ENCODE results near the gene TMEM217. TPM values are rescaled to one million over a fixed set of nuclear protein-coding genes. Genes with fewer than 3 reads are reported as not detected.

The TMEM217 gene
- total RNA-seq, 1 donor from 2014 or later, result not detected

DNA sequence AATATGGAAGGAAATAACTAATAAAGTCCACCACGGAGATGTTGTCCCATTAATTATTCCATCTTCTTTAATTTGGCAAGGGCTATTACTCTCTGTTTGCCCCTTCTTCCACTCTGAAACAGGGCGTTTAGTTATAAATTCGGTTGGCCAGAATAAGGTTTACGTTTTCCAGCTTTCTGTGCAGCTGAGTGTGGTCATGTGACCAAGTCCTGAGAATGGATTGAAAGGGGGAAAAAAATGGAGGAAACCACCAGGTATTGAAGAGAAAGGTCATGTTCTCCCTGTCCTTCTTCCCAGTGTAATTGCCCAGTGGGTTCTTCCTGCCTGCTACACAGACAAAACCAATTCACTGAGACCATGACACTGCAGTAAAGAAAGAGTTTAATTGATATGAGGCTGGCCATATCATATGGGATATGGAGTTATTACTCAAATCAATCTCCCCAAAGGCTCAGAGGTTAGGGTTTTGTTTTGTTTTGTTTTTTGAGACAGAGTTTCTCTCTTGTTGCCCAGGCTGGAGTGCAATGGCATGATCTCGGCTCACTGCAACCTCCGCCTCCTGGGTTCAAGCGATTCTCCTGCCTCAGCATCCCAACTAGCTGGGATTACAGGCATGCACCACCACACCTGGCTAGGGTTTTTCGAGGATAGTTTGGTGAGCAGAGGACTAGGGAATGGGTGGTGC lies 14.7 kb downstream of the TMEM217 start:
- Mint-ChIP-seq H3K36me3 (ENCODE audit: unreplicated experiment) (no peaks in the 10 kb centered on the region), H3K27me3 (ENCODE audit: unreplicated experiment) (peaks cover 3% of the 10 kb centered on the region), H3K4me3 (ENCODE audit: unreplicated experiment) (no peak overlapping the region), H3K4me1 (ENCODE audit: low read depth, unreplicated experiment) (no peaks in the 10 kb centered on the region), H3K27ac (ENCODE audit: unreplicated experiment) (no peak overlapping the region), H3K9me3 (ENCODE audit: unreplicated experiment) (peaks cover under 1% of the 10 kb centered on the region)
- TF ChIP-seq, protein P1, sequence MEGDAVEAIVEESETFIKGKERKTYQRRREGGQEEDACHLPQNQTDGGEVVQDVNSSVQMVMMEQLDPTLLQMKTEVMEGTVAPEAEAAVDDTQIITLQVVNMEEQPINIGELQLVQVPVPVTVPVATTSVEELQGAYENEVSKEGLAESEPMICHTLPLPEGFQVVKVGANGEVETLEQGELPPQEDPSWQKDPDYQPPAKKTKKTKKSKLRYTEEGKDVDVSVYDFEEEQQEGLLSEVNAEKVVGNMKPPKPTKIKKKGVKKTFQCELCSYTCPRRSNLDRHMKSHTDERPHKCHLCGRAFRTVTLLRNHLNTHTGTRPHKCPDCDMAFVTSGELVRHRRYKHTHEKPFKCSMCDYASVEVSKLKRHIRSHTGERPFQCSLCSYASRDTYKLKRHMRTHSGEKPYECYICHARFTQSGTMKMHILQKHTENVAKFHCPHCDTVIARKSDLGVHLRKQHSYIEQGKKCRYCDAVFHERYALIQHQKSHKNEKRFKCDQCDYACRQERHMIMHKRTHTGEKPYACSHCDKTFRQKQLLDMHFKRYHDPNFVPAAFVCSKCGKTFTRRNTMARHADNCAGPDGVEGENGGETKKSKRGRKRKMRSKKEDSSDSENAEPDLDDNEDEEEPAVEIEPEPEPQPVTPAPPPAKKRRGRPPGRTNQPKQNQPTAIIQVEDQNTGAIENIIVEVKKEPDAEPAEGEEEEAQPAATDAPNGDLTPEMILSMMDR (IDR thresholded peaks at IDR 0.05; ENCODE audit: partially characterized antibody, unreplicated experiment), result no peak
- no peak for DNase-seq

- Mint-ChIP-seq H3K4me3 (ENCODE audit: unreplicated experiment) (no peak overlapping the region), H3K27me3 (ENCODE audit: unreplicated experiment) (peaks cover 3% of the 10 kb centered on the region), H3K4me1 (ENCODE audit: low read depth, unreplicated experiment) (no peaks in the 10 kb centered on the region), H3K36me3 (ENCODE audit: unreplicated experiment) (no peaks in the 10 kb centered on the region), H3K27ac (ENCODE audit: unreplicated experiment) (no peak overlapping the region), H3K9me3 (ENCODE audit: unreplicated experiment) (no peaks in the 10 kb centered on the region)
- TF ChIP-seq, protein P1 (IDR thresholded peaks at IDR 0.05; ENCODE audit: partially characterized antibody, unreplicated experiment), result no peak
- no peak for DNase-seq
Observed at GRCh38 chr6:37242429-37243052, 15.4 kb downstream of the TMEM217 start.

DNA sequence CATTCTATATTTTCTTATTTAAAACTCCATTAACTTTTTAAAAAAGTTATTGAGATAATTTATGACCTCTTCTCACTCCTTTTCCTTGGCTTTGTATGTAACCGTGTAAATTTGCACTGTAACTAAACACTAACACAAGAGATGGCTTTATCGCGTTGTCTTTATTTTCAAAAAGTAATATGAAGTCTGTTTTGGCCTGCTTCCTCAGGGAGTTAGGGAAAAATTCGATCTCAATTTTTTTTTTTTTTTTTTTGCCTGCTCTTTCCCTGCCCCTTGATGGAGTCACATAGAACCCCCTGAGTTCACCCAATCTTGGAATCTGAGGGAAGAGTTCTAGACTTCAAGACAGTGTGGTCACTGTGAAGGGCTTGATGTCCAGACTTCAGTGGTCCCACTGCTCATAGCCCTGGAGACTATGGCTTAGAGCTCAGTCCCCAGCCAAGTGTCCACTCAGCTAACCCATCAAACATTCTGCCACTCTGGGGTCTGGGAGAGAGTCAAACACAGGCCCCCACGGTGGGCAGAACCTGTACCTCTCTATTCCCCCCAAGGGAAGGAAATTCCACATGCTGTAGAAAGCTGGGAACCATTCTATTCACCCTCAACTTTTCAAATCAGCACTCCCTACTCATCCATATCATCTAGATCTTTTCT lies 16.0 kb downstream of the TMEM217 start:
- Mint-ChIP-seq H3K4me3 (ENCODE audit: unreplicated experiment) (no peak overlapping the region), H3K27me3 (ENCODE audit: unreplicated experiment) (peaks cover 3% of the 10 kb centered on the region), H3K27ac (ENCODE audit: unreplicated experiment) (no peak overlapping the region), H3K9me3 (ENCODE audit: unreplicated experiment) (no peaks in the 10 kb centered on the region), H3K4me1 (ENCODE audit: low read depth, unreplicated experiment) (no peaks in the 10 kb centered on the region), H3K36me3 (ENCODE audit: unreplicated experiment) (no peaks in the 10 kb centered on the region)
- TF ChIP-seq, protein P1 (IDR thresholded peaks at IDR 0.05; ENCODE audit: partially characterized antibody, unreplicated experiment), result no peak
- DNase-seq, result no peak

- no peak overlapping the region for H3K4me3 Mint-ChIP-seq (ENCODE audit: unreplicated experiment)
- H3K27ac Mint-ChIP-seq (ENCODE audit: unreplicated experiment), result no peak overlapping the region
- no peaks in the 10 kb centered on the region for H3K4me1 Mint-ChIP-seq (ENCODE audit: low read depth, unreplicated experiment)
- DNase-seq, result no peak
- peaks cover 3% of the 10 kb centered on the region for H3K27me3 Mint-ChIP-seq (ENCODE audit: unreplicated experiment)
- H3K36me3 Mint-ChIP-seq (ENCODE audit: unreplicated experiment), result no peaks in the 10 kb centered on the region
- TF ChIP-seq, protein P1 (IDR thresholded peaks at IDR 0.05; ENCODE audit: partially characterized antibody, unreplicated experiment), result no peak
- H3K9me3 Mint-ChIP-seq (ENCODE audit: unreplicated experiment), result no peaks in the 10 kb centered on the region
Observed at GRCh38 chr6:37241131-37241530, 16.8 kb downstream of the TMEM217 start.

Measured in glutamatergic neuron (in vitro differentiated cells).